ENCODE measurements around the gene AFAP1. TPM values are rescaled to one million over a fixed set of nuclear protein-coding genes. Genes with fewer than 3 reads are reported as not detected.

AFAP1 gene
- total RNA-seq, 2 experiments from 2014 or later: 5.8 to 5.9 TPM

DNA sequence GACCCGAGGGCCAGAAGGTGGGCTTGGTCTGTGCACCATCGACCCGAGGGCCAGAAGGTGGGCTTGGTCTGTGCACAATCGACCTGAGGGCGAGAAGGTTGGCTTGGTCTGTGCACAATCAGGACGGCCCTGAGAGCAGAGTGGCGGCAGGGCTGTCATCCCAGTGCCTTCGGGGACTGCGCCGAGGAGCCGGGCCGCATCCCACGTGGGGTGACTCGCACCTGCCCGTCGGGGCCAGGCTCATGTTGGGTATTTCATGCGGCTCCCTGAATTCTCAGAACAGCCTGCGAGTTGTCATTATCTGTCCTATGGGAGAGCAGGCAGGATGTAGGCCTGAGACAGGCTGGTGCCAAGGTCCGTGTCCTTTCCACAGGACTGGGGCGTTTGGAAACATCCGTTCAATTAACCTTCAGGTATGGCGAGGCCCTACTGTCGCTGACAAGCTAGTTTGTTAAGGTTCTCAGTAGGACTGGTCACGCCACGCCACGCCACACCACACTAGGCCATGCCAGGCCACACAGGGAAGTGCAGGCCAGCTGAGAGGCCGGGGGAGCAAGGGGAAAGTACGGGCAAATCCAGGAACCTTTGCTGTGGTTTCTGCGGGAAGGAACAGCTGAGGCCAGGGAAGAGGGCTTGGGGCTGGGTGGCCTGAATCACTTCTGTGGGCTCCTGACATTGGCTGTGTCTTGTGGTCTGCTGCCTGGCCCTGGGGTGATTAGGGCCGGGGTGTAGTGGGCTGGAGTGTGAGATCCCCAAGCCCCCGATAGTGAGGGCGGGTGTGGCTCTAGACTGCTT is 182.9 kb downstream of the AFAP1 start:
- Mint-ChIP-seq H3K4me1 (peaks cover 18% of the 10 kb centered on the region), H3K27me3 (no peaks in the 10 kb centered on the region), H3K9me3 (ENCODE audit: low read depth) (no peaks in the 10 kb centered on the region), H3K27ac (no peak overlapping the region), H3K4me3 (no peak overlapping the region), H3K36me3 (no peaks in the 10 kb centered on the region)
- CTCF ChIA-PET: interaction anchor here (7.7 kb wide), 1 partner anchor 45 kb away, joined by 82 read pairs; no protein-coding TSS in a partner anchor
- no peak for DNase-seq
- no peak for ATAC-seq

- Mint-ChIP-seq H3K27ac (no peak overlapping the region), H3K36me3 (no peaks in the 10 kb centered on the region), H3K4me1 (peaks cover 15% of the 10 kb centered on the region), H3K4me3 (no peak overlapping the region), H3K9me3 (ENCODE audit: low read depth) (no peaks in the 10 kb centered on the region), H3K27me3 (no peaks in the 10 kb centered on the region)
- DNase-seq: no peak
- no peak for ATAC-seq
- CTCF ChIA-PET: no interaction called here
These were observed 183.6 kb downstream of the AFAP1 start for GRCh38 chr4:7756071-7756470.

- no peaks in the 10 kb centered on the region for H3K27me3 Mint-ChIP-seq
- H3K4me1 Mint-ChIP-seq: peaks cover 15% of the 10 kb centered on the region
- no peaks in the 10 kb centered on the region for H3K36me3 Mint-ChIP-seq
- CTCF ChIA-PET: no interaction called here
- H3K9me3 Mint-ChIP-seq (ENCODE audit: low read depth): no peaks in the 10 kb centered on the region
- DNase-seq (no peak), ATAC-seq (no peak)
- H3K4me3 Mint-ChIP-seq: no peak overlapping the region
- no peak overlapping the region for H3K27ac Mint-ChIP-seq
These were observed 184.1 kb downstream of the AFAP1 start for GRCh38 chr4:7755561-7755960.

DNA sequence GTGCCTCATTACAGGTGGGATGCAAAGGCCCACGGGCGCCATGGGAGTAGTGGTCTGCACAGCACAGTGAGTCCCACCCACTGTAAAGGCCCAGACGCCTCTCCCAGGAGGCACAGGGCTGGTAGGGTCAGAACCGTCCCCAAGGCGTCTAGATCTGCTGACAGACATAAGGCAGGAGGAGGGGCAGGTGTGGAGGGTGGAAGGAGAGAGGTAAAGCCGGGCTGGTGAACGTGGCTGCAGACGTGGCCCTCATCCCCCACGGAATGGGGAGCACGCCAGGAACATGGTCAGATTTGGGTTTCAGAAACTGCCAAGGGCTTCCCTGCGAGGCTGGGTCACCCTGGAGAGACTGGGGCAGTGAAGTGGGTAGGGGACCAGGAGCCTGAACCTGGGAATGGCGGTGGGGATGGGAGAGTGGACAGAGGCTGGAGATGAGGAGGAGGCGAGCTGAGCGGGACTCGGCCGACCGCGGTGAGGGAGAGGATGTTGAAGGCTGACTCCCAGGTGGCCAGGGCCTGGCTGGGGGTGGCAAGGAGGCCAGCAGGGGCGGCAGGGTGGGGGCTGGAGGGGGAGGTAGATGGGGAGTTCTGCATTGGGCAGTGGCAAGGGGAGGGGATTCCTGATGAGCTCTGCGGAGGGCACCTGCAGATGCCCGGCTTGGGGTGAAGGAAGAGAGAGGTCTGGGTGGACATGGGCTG is 184.9 kb downstream of the AFAP1 start:
- H3K4me3 Mint-ChIP-seq: no peak overlapping the region
- CTCF ChIA-PET: interaction anchor here (0.9 kb wide), 1 partner anchor 77 kb away, joined by 3 read pairs; no protein-coding TSS in a partner anchor
- DNase-seq (no peak), ATAC-seq (no peak)
- H3K36me3 Mint-ChIP-seq: no peaks in the 10 kb centered on the region
- H3K27ac Mint-ChIP-seq: no peak overlapping the region
- H3K4me1 Mint-ChIP-seq: peaks cover 10% of the 10 kb centered on the region
- no peaks in the 10 kb centered on the region for H3K27me3 Mint-ChIP-seq
- H3K9me3 Mint-ChIP-seq (ENCODE audit: low read depth): no peaks in the 10 kb centered on the region

GRCh38 chr4:7753931-7754465 is 185.7 kb downstream of the AFAP1 start:
- H3K27me3 Mint-ChIP-seq: no peaks in the 10 kb centered on the region
- H3K9me3 Mint-ChIP-seq (ENCODE audit: low read depth): no peaks in the 10 kb centered on the region
- H3K36me3 Mint-ChIP-seq: no peaks in the 10 kb centered on the region
- no peak for ATAC-seq
- H3K4me1 Mint-ChIP-seq: peaks cover 3% of the 10 kb centered on the region
- no peak overlapping the region for H3K27ac Mint-ChIP-seq
- DNase-seq: no peak
- no peak overlapping the region for H3K4me3 Mint-ChIP-seq
- CTCF ChIA-PET: interaction anchor here (0.9 kb wide), 1 partner anchor 77 kb away, joined by 3 read pairs; no protein-coding TSS in a partner anchor

DNA sequence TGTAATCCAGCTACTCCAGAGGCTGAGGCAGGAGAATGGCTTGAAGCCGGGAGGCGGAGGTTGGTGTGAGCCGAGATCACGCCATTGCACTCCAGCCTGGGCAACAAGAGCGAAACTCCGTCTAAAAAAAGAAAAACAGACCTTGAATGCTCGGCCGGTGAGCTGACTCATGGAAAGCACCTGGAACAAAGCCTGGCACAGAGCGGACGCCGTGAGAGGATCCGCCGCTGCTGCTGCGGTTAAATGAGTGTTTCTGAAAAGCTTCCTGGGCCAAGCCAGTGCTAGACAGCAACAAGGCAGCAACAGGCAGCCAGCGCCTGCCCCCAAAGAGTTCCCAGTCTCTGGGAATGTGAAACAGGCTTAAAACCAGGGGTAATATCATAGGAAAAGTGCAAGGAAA is 186.4 kb downstream of the AFAP1 start:
- no peaks in the 10 kb centered on the region for H3K36me3 Mint-ChIP-seq
- CTCF ChIA-PET: no interaction called here
- H3K4me3 Mint-ChIP-seq: no peak overlapping the region
- H3K4me1 Mint-ChIP-seq: no peaks in the 10 kb centered on the region
- DNase-seq: no peak
- ATAC-seq: no peak
- no peaks in the 10 kb centered on the region for H3K27me3 Mint-ChIP-seq
- H3K9me3 Mint-ChIP-seq (ENCODE audit: low read depth): no peaks in the 10 kb centered on the region
- H3K27ac Mint-ChIP-seq: no peak overlapping the region

DNA sequence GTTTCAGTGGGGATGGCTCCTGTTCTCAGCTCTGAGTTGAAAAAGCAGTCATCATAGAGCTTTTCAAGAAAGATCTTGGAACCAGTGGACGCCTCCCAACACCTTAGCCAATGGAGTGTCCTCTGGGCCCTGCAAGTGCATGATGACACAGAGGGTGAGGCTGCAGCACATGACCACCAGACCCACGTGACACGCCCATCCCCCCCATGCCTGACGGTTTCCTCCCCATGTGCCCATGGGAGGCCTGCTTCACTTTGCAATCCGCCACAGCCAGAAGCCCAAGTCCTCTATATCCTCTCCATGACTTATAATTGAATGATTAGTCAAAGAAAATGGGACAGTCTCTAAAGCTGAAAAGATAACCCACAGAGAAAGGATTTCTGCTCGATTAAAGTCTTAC is 187.0 kb downstream of the AFAP1 start:
- Mint-ChIP-seq H3K4me3 (no peak overlapping the region), H3K36me3 (no peaks in the 10 kb centered on the region), H3K9me3 (ENCODE audit: low read depth) (no peaks in the 10 kb centered on the region), H3K4me1 (no peaks in the 10 kb centered on the region), H3K27me3 (no peaks in the 10 kb centered on the region), H3K27ac (no peak overlapping the region)
- ATAC-seq (no peak), DNase-seq (no peak)
- CTCF ChIA-PET: no interaction called here

DNA sequence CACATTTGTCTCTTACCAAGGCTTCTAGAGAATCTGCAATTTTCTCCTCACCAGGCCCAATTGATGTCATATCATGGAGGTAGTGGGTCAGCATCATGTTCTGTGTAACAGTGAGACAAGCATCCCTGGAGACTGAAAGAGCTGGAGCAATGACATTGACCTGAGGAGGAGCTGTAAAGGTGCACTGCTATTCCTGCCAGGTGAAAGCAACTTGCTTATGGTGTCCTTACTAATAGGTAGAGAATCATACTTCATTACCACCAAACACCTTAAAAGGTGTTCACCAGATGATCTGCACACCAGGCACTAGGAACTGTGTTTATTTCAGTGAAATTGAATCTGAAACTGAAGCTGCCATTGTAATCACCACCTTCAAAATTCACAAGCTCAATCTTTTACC is 188.7 kb downstream of the AFAP1 start:
- Mint-ChIP-seq H3K36me3 (no peaks in the 10 kb centered on the region), H3K4me3 (no peak overlapping the region), H3K27ac (no peak overlapping the region), H3K27me3 (no peaks in the 10 kb centered on the region), H3K9me3 (ENCODE audit: low read depth) (no peaks in the 10 kb centered on the region), H3K4me1 (no peaks in the 10 kb centered on the region)
- no peak for ATAC-seq
- CTCF ChIA-PET: interaction anchor here (0.8 kb wide), 1 partner anchor 31 kb away, joined by 3 read pairs; no protein-coding TSS in a partner anchor
- no peak for DNase-seq

GRCh38 chr4:7750523-7750922 is 189.1 kb downstream of the AFAP1 start:
- Mint-ChIP-seq H3K36me3 (no peaks in the 10 kb centered on the region), H3K27me3 (no peaks in the 10 kb centered on the region), H3K4me1 (no peaks in the 10 kb centered on the region), H3K9me3 (ENCODE audit: low read depth) (no peaks in the 10 kb centered on the region), H3K27ac (no peak overlapping the region), H3K4me3 (no peak overlapping the region)
- CTCF ChIA-PET: interaction anchor here (0.8 kb wide), 1 partner anchor 30 kb away, joined by 3 read pairs; no protein-coding TSS in a partner anchor
- ATAC-seq (no peak), DNase-seq (no peak)

- CTCF ChIA-PET: no interaction called here
These were observed 192.1 kb downstream of the AFAP1 start for GRCh38 chr4:7747566-7747965.

GRCh38 chr4:7747062-7747385 is 192.6 kb downstream of the AFAP1 start:
- Mint-ChIP-seq H3K9me3 (ENCODE audit: low read depth) (no peaks in the 10 kb centered on the region), H3K4me3 (no peak overlapping the region), H3K27ac (no peak overlapping the region), H3K36me3 (no peaks in the 10 kb centered on the region), H3K27me3 (no peaks in the 10 kb centered on the region), H3K4me1 (no peaks in the 10 kb centered on the region)
- DNase-seq: no peak
- no peak for ATAC-seq
- CTCF ChIA-PET: no interaction called here

More at GRCh38 chr4:7747566-7747965, 192.1 kb downstream of the AFAP1 start:
- Mint-ChIP-seq H3K27ac (no peak overlapping the region), H3K9me3 (ENCODE audit: low read depth) (no peaks in the 10 kb centered on the region), H3K36me3 (no peaks in the 10 kb centered on the region), H3K27me3 (no peaks in the 10 kb centered on the region), H3K4me1 (no peaks in the 10 kb centered on the region), H3K4me3 (no peak overlapping the region)
- DNase-seq: no peak
- no peak for ATAC-seq

GRCh38 chr4:7746351-7747061 is 193.2 kb downstream of the AFAP1 start:
- CTCF ChIA-PET: no interaction called here
- no peaks in the 10 kb centered on the region for H3K4me1 Mint-ChIP-seq
- ATAC-seq: no peak

GRCh38 chr4:7745301-7745885 is 194.3 kb downstream of the AFAP1 start:
- Mint-ChIP-seq H3K27ac (no peak overlapping the region), H3K4me1 (no peaks in the 10 kb centered on the region), H3K9me3 (ENCODE audit: low read depth) (no peaks in the 10 kb centered on the region), H3K27me3 (no peaks in the 10 kb centered on the region), H3K4me3 (no peak overlapping the region), H3K36me3 (no peaks in the 10 kb centered on the region)
- ATAC-seq (no peak), DNase-seq (no peak)
- CTCF ChIA-PET: no interaction called here

More at GRCh38 chr4:7746351-7747061, 193.2 kb downstream of the AFAP1 start:
- H3K36me3 Mint-ChIP-seq: no peaks in the 10 kb centered on the region
- H3K27me3 Mint-ChIP-seq: no peaks in the 10 kb centered on the region
- H3K27ac Mint-ChIP-seq: no peak overlapping the region
- H3K4me3 Mint-ChIP-seq: no peak overlapping the region
- H3K9me3 Mint-ChIP-seq (ENCODE audit: low read depth): no peaks in the 10 kb centered on the region
- no peak for DNase-seq
